Head of caudate nucleus (tissue), 42 donors: ENCODE results near the gene TMPRSS4.
"Not testable (repeated sequence)": the region's sequence is repeated elsewhere in the genome, so short reads cannot be mapped to it uniquely, and the experiment has no call there.

Experiments used
- DNase-seq, 42 donors: peaks; one replicate each; pipeline versions ENCODE4 v3.0.0 to v3.0.0-alpha.2; 2020 to 2021; ENCODE audit warnings: mixed read lengths in 7 of 42
- intact Hi-C: fragments of 100-400 bp; cut with DNase I; formaldehyde crosslinking; loops from one replicate; pipeline ENCODE4 v1.15.0; 2022

Gene TMPRSS4

GRCh38 chr11:118054712-118055640, 21.9 kb upstream of the TMPRSS4 start:
- DNase-seq = peak in 6 of 42 donors; percentile 3 to 41 (median 30)
- intact Hi-C loops = loop anchor here (5.0 kb wide), 1 partner anchor 208 kb away; no protein-coding TSS in a partner anchor

- peak in 6 of 42 donors; percentile 3 to 32 (median 14) for DNase-seq
These were observed 20.9 kb upstream of the TMPRSS4 start for GRCh38 chr11:118055966-118056365.

GRCh38 chr11:118056806-118057205, 20.1 kb upstream of the TMPRSS4 start:
- DNase-seq = peak in 5 of 42 donors; percentile 3 to 39 (median 23)
- intact Hi-C loops = no loop called here

More at GRCh38 chr11:118055966-118056365, 20.9 kb upstream of the TMPRSS4 start:
- intact Hi-C loops = no loop called here

- intact Hi-C loops = no loop called here
These were observed 19.4 kb upstream of the TMPRSS4 start for GRCh38 chr11:118057251-118058145.

GRCh38 chr11:118058311-118059245, 18.3 kb upstream of the TMPRSS4 start:
- intact Hi-C loops = no loop called here
- DNase-seq = peak in 10 of 42 donors; percentile 9 to 57 (median 36)

More at GRCh38 chr11:118057251-118058145, 19.4 kb upstream of the TMPRSS4 start:
- peak in 3 of 42 donors; percentile 2 to 42 (median 32) for DNase-seq

GRCh38 chr11:118059246-118059940, 17.5 kb upstream of the TMPRSS4 start:
- intact Hi-C loops = no loop called here
- DNase-seq = peak in 40 of 42 donors; percentile 40 to 91 (median 68)

- intact Hi-C loops = no loop called here
- DNase-seq = peak in 23 of 42 donors; percentile 11 to 75 (median 34)
These were observed 16.7 kb upstream of the TMPRSS4 start for GRCh38 chr11:118060081-118060661.

- intact Hi-C loops = no loop called here
- DNase-seq = peak in 18 of 42 donors; percentile 14 to 62 (median 35)
These were observed 16.0 kb upstream of the TMPRSS4 start for GRCh38 chr11:118060869-118061268.

GRCh38 chr11:118061586-118062125, 15.2 kb upstream of the TMPRSS4 start:
- intact Hi-C loops = no loop called here
- peak in 3 of 42 donors; percentile 1 to 15 (median 2) for DNase-seq

- peak in 3 of 42 donors; percentile 1 to 14 (median 13) for DNase-seq
- intact Hi-C loops = not testable (repeated sequence)
These were observed 14.7 kb upstream of the TMPRSS4 start for GRCh38 chr11:118062181-118062580.

GRCh38 chr11:118062631-118063030, 14.2 kb upstream of the TMPRSS4 start:
- DNase-seq = peak in 2 of 42 donors; percentile 2 to 5
- intact Hi-C loops = not testable (repeated sequence)

GRCh38 chr11:118064956-118065355, 11.9 kb upstream of the TMPRSS4 start:
- intact Hi-C loops = no loop called here
- DNase-seq = peak in 2 of 42 donors; percentile 9 to 10

- DNase-seq = peak in 2 of 42 donors; percentile 3 to 6
- intact Hi-C loops = no loop called here
These were observed 11.5 kb upstream of the TMPRSS4 start for GRCh38 chr11:118065384-118065783.

- intact Hi-C loops = no loop called here
- no peak for DNase-seq
These were observed 9.9 kb upstream of the TMPRSS4 start for GRCh38 chr11:118067006-118067405.

GRCh38 chr11:118068206-118068944, 8.5 kb upstream of the TMPRSS4 start:
- DNase-seq = peak in 29 of 42 donors; percentile 20 to 74 (median 41)
- intact Hi-C loops = no loop called here
